ENCODE measurements around the gene ANKRD66.

Gene ANKRD66

DNA sequence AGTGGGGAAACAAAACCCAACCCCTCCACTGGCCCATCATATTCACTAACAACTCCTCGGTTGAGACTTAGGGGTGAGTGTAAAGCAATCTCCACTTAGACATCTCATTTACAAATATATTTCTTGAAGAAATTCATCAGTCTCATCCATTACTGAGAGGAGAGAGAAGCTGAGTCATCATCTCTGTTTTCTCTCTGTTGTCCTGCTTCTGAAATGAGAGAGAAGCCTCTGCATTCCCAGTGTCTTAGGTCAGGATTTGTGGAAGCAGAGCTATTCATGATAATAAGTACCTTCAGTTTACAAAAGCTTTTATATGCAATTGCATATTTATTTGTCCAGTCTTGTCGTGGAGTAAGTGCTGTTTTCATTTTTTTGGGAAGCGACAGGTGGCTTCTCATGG, 47.3 kb downstream of the ANKRD66 start:
- Histone ChIP-seq H3K4me1 (ENCODE audit: control insufficient read depth in 2 of 2, insufficient read depth in 1 of 2, low read depth in 1 of 2, low read length in 2 of 2) (no peaks in the 10 kb centered on the region), H3K9me3 (replicated peaks in 1 of 2; ENCODE audit: control insufficient read depth in 2 of 2, insufficient read depth in 1 of 2, low read depth in 1 of 2, low read length in 2 of 2) (no peaks in the 10 kb centered on the region), H3K9ac (ENCODE audit: low read depth, low read length, poor library complexity) (no peak overlapping the region), H3K36me3 (replicated peaks in 1 of 2; ENCODE audit: control insufficient read depth in 2 of 2, insufficient read depth in 2 of 2, low read length in 2 of 2) (no peaks in the 10 kb centered on the region), H3K27me3 (ENCODE audit: control insufficient read depth in 3 of 3, insufficient read depth in 3 of 3, low read depth in 1 of 3, low read length in 3 of 3) (no peaks in the 10 kb centered on the region), H3K18ac (ENCODE audit: low read length) (no peak overlapping the region), H3K27ac (replicated peaks; ENCODE audit: low read length) (no peak overlapping the region), H2BK5ac (ENCODE audit: low read length) (no peak overlapping the region), H3K14ac (ENCODE audit: low read length) (no peak overlapping the region), H3K79me1 (ENCODE audit: low read depth, low read length) (no peaks in the 10 kb centered on the region), H2AFZ (ENCODE audit: low read length) (no peak overlapping the region), H3K4me3 (ENCODE audit: low read length in 2 of 2) (no peak overlapping the region), H3K4ac (ENCODE audit: low read length) (no peak overlapping the region), H2BK15ac (ENCODE audit: low read length) (no peak overlapping the region), H4K91ac (ENCODE audit: low read depth, low read length, poor library complexity) (no peak overlapping the region), H2BK120ac (ENCODE audit: low read depth, low read length) (no peak overlapping the region), H3K4me2 (ENCODE audit: insufficient read depth, low read length, poor library complexity, severe bottlenecking) (no peak overlapping the region), H3K23ac (ENCODE audit: low read depth, low read length, poor library complexity) (no peak overlapping the region), H4K8ac (ENCODE audit: low read depth, low read length) (no peak overlapping the region), H2BK12ac (ENCODE audit: low read length) (no peak overlapping the region), H2AK5ac (ENCODE audit: low read depth, low read length) (no peak overlapping the region)
- no CpG with 5 or more reads among the region's 3 CpGs for WGBS, 2 donors (ENCODE audit: extremely low coverage in 2 of 2, insufficient read length in 2 of 2, insufficient replicate concordance in 1 of 2)
- DNase-seq (ENCODE audit: low spot score): no peak

DNA sequence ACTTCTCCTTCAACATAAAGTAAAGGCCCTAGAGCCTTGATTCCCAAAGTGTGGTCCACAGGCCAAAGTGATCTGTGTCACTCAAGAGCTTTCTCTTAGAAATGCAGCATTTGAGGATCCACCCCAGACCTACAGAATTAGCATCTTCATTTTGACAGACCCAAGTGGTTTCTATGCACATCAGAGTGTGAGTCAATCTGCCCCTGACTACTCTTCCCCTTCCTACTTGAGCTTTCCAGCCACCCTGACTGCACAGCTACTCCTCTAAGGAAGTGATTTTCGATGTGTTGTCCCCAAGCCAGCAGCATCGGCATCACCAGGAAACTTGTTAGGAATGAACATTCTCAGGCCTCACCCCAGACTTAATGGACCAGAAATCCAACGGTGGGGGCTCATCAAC, 49.1 kb downstream of the ANKRD66 start:
- no peak for DNase-seq (ENCODE audit: low spot score)
- no peaks in the 10 kb centered on the region for H3K4me1 ChIP-seq (ENCODE audit: control insufficient read depth in 2 of 2, insufficient read depth in 1 of 2, low read depth in 1 of 2, low read length in 2 of 2)
- H3K18ac ChIP-seq (ENCODE audit: low read length): no peak overlapping the region
- no peak overlapping the region for H4K91ac ChIP-seq (ENCODE audit: low read depth, low read length, poor library complexity)
- no peaks in the 10 kb centered on the region for H3K36me3 ChIP-seq (replicated peaks in 1 of 2; ENCODE audit: control insufficient read depth in 2 of 2, insufficient read depth in 2 of 2, low read length in 2 of 2)
- no peaks in the 10 kb centered on the region for H3K9me3 ChIP-seq (replicated peaks in 1 of 2; ENCODE audit: control insufficient read depth in 2 of 2, insufficient read depth in 1 of 2, low read depth in 1 of 2, low read length in 2 of 2)
- H2BK12ac ChIP-seq (ENCODE audit: low read length): no peak overlapping the region
- H3K9ac ChIP-seq (ENCODE audit: low read depth, low read length, poor library complexity): no peak overlapping the region
- no peak overlapping the region for H4K8ac ChIP-seq (ENCODE audit: low read depth, low read length)
- no peaks in the 10 kb centered on the region for H3K79me1 ChIP-seq (ENCODE audit: low read depth, low read length)
- H2AFZ ChIP-seq (ENCODE audit: low read length): no peak overlapping the region
- H2BK5ac ChIP-seq (ENCODE audit: low read length): no peak overlapping the region
- no CpG with 5 or more reads among the region's 3 CpGs for WGBS, 2 donors (ENCODE audit: extremely low coverage in 2 of 2, insufficient read length in 2 of 2, insufficient replicate concordance in 1 of 2)
- no peak overlapping the region for H3K27ac ChIP-seq (replicated peaks; ENCODE audit: low read length)
- H3K4me3 ChIP-seq (ENCODE audit: low read length in 2 of 2): no peak overlapping the region
- H3K14ac ChIP-seq (ENCODE audit: low read length): no peak overlapping the region
- no peak overlapping the region for H2BK15ac ChIP-seq (ENCODE audit: low read length)
- no peak overlapping the region for H3K4ac ChIP-seq (ENCODE audit: low read length)
- H3K27me3 ChIP-seq (ENCODE audit: control insufficient read depth in 3 of 3, insufficient read depth in 3 of 3, low read depth in 1 of 3, low read length in 3 of 3): no peaks in the 10 kb centered on the region
- H2AK5ac ChIP-seq (ENCODE audit: low read depth, low read length): no peak overlapping the region
- H2BK120ac ChIP-seq (ENCODE audit: low read depth, low read length): no peak overlapping the region
- no peak overlapping the region for H3K4me2 ChIP-seq (ENCODE audit: insufficient read depth, low read length, poor library complexity, severe bottlenecking)
- no peak overlapping the region for H3K23ac ChIP-seq (ENCODE audit: low read depth, low read length, poor library complexity)

DNA sequence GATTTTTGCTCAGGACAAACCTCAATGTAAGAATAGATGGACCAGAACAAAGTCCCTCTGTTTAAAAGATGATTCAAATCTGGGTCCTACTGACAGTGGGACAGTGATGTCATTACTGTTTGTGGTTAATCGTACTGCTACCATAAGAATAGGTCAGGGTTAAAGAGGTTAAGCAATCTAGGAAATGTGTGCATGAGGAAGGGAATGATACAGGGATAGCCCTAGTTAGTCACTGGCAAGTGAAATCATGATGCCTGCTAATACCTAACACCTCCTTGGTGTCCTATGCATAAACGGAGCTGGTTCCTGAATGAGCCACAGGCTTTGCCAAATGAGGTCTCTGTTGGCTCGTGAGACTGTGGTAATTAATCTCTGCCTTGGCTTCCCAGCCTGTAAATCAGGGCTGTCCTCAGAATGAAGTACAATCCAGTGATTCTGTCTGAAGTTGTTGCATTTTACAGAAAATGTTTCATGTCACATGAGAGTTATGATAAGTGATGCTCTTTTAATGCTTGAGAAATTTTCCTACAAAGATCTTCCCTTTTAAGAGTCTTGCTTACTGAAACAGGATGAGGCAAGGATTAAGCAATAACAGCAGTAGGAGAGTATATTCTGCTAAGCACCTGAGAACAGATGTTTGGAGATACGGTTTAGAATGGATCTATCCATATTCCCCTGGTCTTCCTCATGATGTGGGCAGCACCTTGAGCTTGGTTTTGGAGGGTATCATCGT, 50.3 kb downstream of the ANKRD66 start:
- Histone ChIP-seq H2BK12ac (ENCODE audit: low read length) (no peak overlapping the region), H3K27ac (replicated peaks; ENCODE audit: low read length) (no peak overlapping the region), H3K27me3 (ENCODE audit: control insufficient read depth in 3 of 3, insufficient read depth in 3 of 3, low read depth in 1 of 3, low read length in 3 of 3) (no peaks in the 10 kb centered on the region), H2BK120ac (ENCODE audit: low read depth, low read length) (no peak overlapping the region), H3K18ac (ENCODE audit: low read length) (no peak overlapping the region), H2BK15ac (ENCODE audit: low read length) (no peak overlapping the region), H3K79me1 (ENCODE audit: low read depth, low read length) (no peaks in the 10 kb centered on the region), H3K4me2 (ENCODE audit: insufficient read depth, low read length, poor library complexity, severe bottlenecking) (no peak overlapping the region), H3K4me3 (ENCODE audit: low read length in 2 of 2) (no peak overlapping the region), H2AFZ (ENCODE audit: low read length) (no peak overlapping the region), H2BK5ac (ENCODE audit: low read length) (no peak overlapping the region), H3K4ac (ENCODE audit: low read length) (no peak overlapping the region), H3K36me3 (replicated peaks in 1 of 2; ENCODE audit: control insufficient read depth in 2 of 2, insufficient read depth in 2 of 2, low read length in 2 of 2) (no peaks in the 10 kb centered on the region), H4K91ac (ENCODE audit: low read depth, low read length, poor library complexity) (no peak overlapping the region), H3K9ac (ENCODE audit: low read depth, low read length, poor library complexity) (no peak overlapping the region), H3K23ac (ENCODE audit: low read depth, low read length, poor library complexity) (no peak overlapping the region), H3K4me1 (ENCODE audit: control insufficient read depth in 2 of 2, insufficient read depth in 1 of 2, low read depth in 1 of 2, low read length in 2 of 2) (no peaks in the 10 kb centered on the region), H3K9me3 (replicated peaks in 1 of 2; ENCODE audit: control insufficient read depth in 2 of 2, insufficient read depth in 1 of 2, low read depth in 1 of 2, low read length in 2 of 2) (no peaks in the 10 kb centered on the region), H4K8ac (ENCODE audit: low read depth, low read length) (no peak overlapping the region), H2AK5ac (ENCODE audit: low read depth, low read length) (no peak overlapping the region), H3K14ac (ENCODE audit: low read length) (no peak overlapping the region)
- no CpG with 5 or more reads among the region's 5 CpGs for WGBS, 2 donors (ENCODE audit: extremely low coverage in 2 of 2, insufficient read length in 2 of 2, insufficient replicate concordance in 1 of 2)
- no peak for DNase-seq (ENCODE audit: low spot score)

DNA sequence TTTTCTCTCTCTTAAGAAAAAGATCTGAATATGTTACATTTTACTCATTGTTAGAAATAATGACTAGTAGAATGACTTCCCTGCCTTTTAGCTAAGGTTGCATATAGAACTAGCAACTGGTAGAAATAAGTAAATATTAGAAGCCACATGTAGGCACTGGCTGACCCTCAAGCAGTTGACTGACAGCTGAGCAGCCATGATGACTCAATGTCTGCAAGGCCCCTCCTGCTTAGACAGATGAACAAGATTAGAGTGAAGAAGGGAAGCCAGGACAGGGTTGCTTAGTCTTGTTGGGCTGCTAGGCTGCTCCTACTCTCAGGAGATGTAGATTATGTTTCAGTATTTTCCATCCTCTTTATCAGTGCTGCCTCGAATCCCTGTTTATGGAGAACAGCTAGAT, 52.9 kb downstream of the ANKRD66 start:
- H3K23ac ChIP-seq (ENCODE audit: low read depth, low read length, poor library complexity): no peak overlapping the region
- H2AFZ ChIP-seq (ENCODE audit: low read length): no peak overlapping the region
- H4K8ac ChIP-seq (ENCODE audit: low read depth, low read length): no peak overlapping the region
- no peak overlapping the region for H2BK15ac ChIP-seq (ENCODE audit: low read length)
- no peak overlapping the region for H2BK12ac ChIP-seq (ENCODE audit: low read length)
- no peaks in the 10 kb centered on the region for H3K36me3 ChIP-seq (replicated peaks in 1 of 2; ENCODE audit: control insufficient read depth in 2 of 2, insufficient read depth in 2 of 2, low read length in 2 of 2)
- H2BK5ac ChIP-seq (ENCODE audit: low read length): no peak overlapping the region
- WGBS, 2 donors (ENCODE audit: extremely low coverage in 2 of 2, insufficient read length in 2 of 2, insufficient replicate concordance in 1 of 2): no CpG with 5 or more reads among the region's 1 CpG
- H3K4ac ChIP-seq (ENCODE audit: low read length): no peak overlapping the region
- no peak overlapping the region for H3K14ac ChIP-seq (ENCODE audit: low read length)
- H3K4me3 ChIP-seq (ENCODE audit: low read length in 2 of 2): no peak overlapping the region
- H3K18ac ChIP-seq (ENCODE audit: low read length): no peak overlapping the region
- H3K4me1 ChIP-seq (ENCODE audit: control insufficient read depth in 2 of 2, insufficient read depth in 1 of 2, low read depth in 1 of 2, low read length in 2 of 2): no peaks in the 10 kb centered on the region
- H3K9ac ChIP-seq (ENCODE audit: low read depth, low read length, poor library complexity): no peak overlapping the region
- H3K4me2 ChIP-seq (ENCODE audit: insufficient read depth, low read length, poor library complexity, severe bottlenecking): no peak overlapping the region
- no peaks in the 10 kb centered on the region for H3K27me3 ChIP-seq (ENCODE audit: control insufficient read depth in 3 of 3, insufficient read depth in 3 of 3, low read depth in 1 of 3, low read length in 3 of 3)
- H2AK5ac ChIP-seq (ENCODE audit: low read depth, low read length): no peak overlapping the region
- H3K9me3 ChIP-seq (replicated peaks in 1 of 2; ENCODE audit: control insufficient read depth in 2 of 2, insufficient read depth in 1 of 2, low read depth in 1 of 2, low read length in 2 of 2): no peaks in the 10 kb centered on the region
- DNase-seq (ENCODE audit: low spot score): no peak
- H2BK120ac ChIP-seq (ENCODE audit: low read depth, low read length): no peak overlapping the region
- H4K91ac ChIP-seq (ENCODE audit: low read depth, low read length, poor library complexity): no peak overlapping the region
- no peaks in the 10 kb centered on the region for H3K79me1 ChIP-seq (ENCODE audit: low read depth, low read length)
- no peak overlapping the region for H3K27ac ChIP-seq (replicated peaks; ENCODE audit: low read length)

Measured in neuronal stem cell (in vitro differentiated cells).